GM23338 (cell line): ENCODE data around the gene DDN.

Experiments
- CREB1 ChIP-seq: fragments of 250-450 bp; sonication (Bioruptor Pico); IDR thresholded peaks from 2 replicates; pipeline ENCODE4 v1.5.0; 2020; ENCODE audit warnings: low read depth, mild to moderate bottlenecking, moderate library complexity
- CTCF ChIP-seq, 2 experiments: fragments of 200-600 bp in 1 of 2; sonication (generic) in 1 of 2; conservative IDR thresholded peaks; 2 replicates each; pipeline versions ENCODE4 v1.5.1 to v1.6.1; 2016 to 2017; ENCODE audit warnings: antibody characterized with exemption in 2 of 2, low read depth in 2 of 2, mild to moderate bottlenecking in 2 of 2, moderate library complexity in 1 of 2
- EZH2 ChIP-seq: fragments of 200-600 bp; sonication (generic); IDR thresholded peaks from one replicate; pipeline ENCODE4 v1.8.0; 2017; ENCODE audit warnings: antibody characterized with exemption, mild to moderate bottlenecking, low read depth; ENCODE audit not compliant: unreplicated experiment
- EZH2phosphoT487 ChIP-seq: fragments of 200-600 bp; sonication (generic); IDR thresholded peaks from one replicate; pipeline ENCODE4 v1.8.1; 2018; ENCODE audit warnings: antibody characterized with exemption; ENCODE audit not compliant: unreplicated experiment
- JUNB ChIP-seq: IDR thresholded peaks from one replicate; pipeline ENCODE4 v1.6.1; 2016; ENCODE audit warnings: antibody characterized with exemption; ENCODE audit not compliant: unreplicated experiment
- POLR2AphosphoS5 ChIP-seq: IDR thresholded peaks from 2 replicates; pipeline ENCODE4 v1.6.1; 2016; ENCODE audit warnings: antibody characterized with exemption, low read depth
- TF ChIP-seq, protein P1 (sequence below): IDR thresholded peaks from one replicate; pipeline ENCODE4 v1.6.1; 2018; ENCODE audit warnings: antibody characterized with exemption; ENCODE audit not compliant: unreplicated experiment

DNA sequence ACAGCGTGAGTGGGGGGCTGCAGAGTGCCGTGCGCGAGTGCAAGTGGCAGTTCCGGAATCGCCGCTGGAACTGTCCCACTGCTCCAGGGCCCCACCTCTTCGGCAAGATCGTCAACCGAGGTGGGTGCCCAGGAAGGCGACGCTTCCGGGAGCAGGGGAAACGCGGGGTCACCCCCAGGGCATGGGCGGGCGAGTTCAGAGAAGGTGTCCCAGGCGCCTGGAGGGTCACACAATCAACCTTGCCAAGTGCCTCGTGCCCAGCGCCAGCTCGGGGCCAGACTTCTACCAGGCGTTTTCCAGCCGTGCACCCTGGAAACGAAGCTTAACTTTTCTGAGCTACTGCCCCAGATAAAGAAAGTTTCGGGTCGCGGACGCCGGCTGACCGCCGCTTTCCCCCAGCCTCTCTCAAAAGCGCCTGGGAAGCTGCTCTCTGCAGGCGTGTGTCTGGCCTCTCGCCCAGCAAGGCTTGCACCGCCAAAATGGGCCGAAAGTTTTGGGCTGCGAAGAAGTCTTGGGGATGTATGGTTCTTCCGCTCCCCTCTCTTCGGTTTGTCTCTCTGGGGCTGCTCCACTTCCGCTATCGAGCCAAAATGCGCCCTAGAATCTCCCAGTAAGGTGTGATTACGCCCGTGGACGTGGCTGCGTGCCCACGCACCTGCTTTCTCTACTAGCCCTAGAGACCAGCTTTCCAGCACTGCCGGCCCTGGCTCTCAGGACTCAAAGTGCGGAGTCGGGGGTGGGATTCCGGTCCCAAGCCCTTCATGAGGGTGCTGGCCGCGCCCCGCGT lies 19.4 kb downstream of the DDN start:
- TF ChIP-seq CTCF (conservative IDR thresholded peaks at IDR 0.05; ENCODE audit: low read depth in 2 of 2) (no peak), EZH2phosphoT487 (peak; percentile 59), JUNB (no peak), EZH2 (peak; percentile 93), POLR2AphosphoS5 (no peak), CREB1 (CRISPR knock-in tag) (no peak)
- TF ChIP-seq, protein P1, sequence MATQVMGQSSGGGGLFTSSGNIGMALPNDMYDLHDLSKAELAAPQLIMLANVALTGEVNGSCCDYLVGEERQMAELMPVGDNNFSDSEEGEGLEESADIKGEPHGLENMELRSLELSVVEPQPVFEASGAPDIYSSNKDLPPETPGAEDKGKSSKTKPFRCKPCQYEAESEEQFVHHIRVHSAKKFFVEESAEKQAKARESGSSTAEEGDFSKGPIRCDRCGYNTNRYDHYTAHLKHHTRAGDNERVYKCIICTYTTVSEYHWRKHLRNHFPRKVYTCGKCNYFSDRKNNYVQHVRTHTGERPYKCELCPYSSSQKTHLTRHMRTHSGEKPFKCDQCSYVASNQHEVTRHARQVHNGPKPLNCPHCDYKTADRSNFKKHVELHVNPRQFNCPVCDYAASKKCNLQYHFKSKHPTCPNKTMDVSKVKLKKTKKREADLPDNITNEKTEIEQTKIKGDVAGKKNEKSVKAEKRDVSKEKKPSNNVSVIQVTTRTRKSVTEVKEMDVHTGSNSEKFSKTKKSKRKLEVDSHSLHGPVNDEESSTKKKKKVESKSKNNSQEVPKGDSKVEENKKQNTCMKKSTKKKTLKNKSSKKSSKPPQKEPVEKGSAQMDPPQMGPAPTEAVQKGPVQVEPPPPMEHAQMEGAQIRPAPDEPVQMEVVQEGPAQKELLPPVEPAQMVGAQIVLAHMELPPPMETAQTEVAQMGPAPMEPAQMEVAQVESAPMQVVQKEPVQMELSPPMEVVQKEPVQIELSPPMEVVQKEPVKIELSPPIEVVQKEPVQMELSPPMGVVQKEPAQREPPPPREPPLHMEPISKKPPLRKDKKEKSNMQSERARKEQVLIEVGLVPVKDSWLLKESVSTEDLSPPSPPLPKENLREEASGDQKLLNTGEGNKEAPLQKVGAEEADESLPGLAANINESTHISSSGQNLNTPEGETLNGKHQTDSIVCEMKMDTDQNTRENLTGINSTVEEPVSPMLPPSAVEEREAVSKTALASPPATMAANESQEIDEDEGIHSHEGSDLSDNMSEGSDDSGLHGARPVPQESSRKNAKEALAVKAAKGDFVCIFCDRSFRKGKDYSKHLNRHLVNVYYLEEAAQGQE, result no peak
